ENCODE results near the gene IFIT3.
"Not testable (repeated sequence)": the region's sequence is repeated elsewhere in the genome, so short reads cannot be mapped to it uniquely, and the experiment has no call there.

Gene IFIT3

DNA sequence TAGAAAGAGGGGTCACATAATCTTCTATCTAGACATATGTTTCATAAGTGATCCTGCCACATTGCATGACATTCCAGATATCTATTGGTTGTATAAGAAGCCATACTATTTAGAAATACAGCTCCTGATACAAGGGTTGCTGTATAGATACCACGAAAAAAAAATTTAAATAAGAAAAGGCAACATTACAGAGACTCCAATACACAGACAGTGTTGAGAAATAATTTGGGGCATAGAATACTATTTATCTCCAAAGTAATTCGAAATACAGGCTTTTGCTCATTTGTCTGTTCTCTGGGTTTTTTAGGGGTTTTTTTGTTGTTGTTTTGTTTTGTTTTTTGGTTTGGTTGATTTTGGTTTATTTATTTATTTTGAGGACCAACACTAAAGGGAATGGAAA lies 23.4 kb upstream of the IFIT3 start:
- DNase-seq (ENCODE audit: low read depth) = no peak

DNA sequence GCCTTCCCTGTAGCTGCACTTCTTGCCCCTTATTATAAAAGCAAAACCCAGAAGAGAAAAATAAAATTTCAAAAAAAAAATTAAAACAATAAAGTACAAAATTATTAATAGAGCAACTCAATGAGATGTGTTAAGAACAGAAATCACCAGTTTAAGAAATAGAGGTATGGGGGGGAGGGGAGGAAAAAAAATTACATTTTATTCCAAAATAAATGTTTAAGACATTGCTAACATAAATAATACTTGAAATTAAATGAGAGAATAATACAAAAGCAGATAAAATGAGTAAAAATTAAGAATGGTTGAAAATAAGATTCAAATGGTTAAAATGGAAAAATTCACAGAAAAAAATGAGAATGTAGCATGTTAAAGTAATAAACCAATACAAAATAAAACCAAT lies 22.9 kb upstream of the IFIT3 start:
- no peak for DNase-seq (ENCODE audit: low read depth)

DNA sequence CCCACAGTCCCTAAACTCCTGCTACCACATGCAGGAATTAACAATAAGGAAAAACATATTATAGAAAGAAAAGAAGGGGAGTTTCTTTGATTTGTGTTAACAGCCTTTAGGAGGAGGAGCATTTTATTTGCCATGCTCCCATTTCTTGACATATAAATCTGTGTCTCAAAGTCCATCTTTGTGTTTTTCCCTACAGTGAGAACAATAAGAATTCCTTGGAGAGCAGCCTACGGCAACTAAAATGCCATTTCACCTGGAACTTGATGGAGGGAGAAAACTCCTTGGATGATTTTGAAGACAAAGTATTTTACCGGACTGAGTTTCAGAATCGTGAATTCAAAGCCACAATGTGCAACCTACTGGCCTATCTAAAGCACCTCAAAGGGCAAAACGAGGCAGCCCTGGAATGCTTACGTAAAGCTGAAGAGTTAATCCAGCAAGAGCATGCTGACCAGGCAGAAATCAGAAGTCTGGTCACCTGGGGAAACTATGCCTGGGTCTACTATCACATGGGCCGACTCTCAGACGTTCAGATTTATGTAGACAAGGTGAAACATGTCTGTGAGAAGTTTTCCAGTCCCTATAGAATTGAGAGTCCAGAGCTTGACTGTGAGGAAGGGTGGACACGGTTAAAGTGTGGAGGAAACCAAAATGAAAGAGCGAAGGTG lies 21.9 kb upstream of the IFIT3 start:
- no peak for DNase-seq (ENCODE audit: low read depth)

DNA sequence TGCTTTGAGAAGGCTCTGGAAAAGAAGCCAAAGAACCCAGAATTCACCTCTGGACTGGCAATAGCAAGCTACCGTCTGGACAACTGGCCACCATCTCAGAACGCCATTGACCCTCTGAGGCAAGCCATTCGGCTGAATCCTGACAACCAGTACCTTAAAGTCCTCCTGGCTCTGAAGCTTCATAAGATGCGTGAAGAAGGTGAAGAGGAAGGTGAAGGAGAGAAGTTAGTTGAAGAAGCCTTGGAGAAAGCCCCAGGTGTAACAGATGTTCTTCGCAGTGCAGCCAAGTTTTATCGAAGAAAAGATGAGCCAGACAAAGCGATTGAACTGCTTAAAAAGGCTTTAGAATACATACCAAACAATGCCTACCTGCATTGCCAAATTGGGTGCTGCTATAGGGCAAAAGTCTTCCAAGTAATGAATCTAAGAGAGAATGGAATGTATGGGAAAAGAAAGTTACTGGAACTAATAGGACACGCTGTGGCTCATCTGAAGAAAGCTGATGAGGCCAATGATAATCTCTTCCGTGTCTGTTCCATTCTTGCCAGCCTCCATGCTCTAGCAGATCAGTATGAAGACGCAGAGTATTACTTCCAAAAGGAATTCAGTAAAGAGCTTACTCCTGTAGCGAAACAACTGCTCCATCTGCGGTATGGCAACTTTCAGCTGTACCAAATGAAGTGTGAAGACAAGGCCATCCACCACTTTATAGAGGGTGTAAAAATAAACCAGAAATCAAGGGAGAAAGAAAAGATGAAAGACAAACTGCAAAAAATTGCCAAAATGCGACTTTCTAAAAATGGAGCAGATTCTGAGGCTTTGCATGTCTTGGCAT lies 21.1 kb upstream of the IFIT3 start:
- no peak for DNase-seq (ENCODE audit: low read depth)

DNA sequence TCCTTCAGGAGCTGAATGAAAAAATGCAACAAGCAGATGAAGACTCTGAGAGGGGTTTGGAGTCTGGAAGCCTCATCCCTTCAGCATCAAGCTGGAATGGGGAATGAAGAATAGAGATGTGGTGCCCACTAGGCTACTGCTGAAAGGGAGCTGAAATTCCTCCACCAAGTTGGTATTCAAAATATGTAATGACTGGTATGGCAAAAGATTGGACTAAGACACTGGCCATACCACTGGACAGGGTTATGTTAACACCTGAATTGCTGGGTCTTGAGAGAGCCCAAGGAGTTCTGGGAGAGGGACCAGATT lies 20.6 kb upstream of the IFIT3 start:
- no peak for DNase-seq (ENCODE audit: low read depth)

DNA sequence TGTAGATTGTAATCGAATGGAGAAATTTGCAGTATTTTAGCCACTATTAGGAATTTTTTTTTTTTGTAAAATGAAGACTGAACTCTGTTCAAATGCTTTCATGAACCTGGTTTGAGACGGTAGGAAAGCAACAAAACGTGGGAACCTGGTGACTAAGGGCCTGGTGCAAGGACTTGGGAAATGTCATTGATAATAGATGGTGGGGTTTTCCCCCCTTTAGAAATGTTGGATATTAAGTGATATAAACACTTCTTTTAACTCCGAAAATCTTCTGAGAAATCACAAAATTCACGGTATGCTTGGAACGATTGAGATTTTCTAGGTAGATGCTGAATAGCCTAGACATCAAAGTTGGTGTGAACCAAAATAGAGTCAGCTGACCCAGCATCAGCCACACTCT lies 19.5 kb upstream of the IFIT3 start:
- no peak for DNase-seq (ENCODE audit: low read depth)

DNA sequence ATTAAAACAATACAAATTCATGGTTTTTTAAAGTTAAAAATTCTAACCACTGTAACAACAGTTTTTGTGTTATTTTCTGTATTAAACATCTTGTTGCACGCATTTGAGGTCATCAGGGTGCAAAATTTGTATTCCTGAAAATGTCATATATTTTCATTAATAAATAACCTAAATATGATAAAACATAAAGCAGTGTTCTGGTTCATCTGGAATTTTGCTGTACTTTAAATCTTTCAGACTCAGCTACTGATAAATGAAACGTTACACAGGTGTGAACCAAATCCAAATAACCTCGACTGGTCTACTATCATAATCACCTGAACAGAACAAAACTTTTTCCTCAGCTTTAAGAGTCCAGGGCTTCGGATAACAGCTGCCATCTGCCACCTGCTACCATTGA lies 19.1 kb upstream of the IFIT3 start:
- no peak for DNase-seq (ENCODE audit: low read depth)

DNA sequence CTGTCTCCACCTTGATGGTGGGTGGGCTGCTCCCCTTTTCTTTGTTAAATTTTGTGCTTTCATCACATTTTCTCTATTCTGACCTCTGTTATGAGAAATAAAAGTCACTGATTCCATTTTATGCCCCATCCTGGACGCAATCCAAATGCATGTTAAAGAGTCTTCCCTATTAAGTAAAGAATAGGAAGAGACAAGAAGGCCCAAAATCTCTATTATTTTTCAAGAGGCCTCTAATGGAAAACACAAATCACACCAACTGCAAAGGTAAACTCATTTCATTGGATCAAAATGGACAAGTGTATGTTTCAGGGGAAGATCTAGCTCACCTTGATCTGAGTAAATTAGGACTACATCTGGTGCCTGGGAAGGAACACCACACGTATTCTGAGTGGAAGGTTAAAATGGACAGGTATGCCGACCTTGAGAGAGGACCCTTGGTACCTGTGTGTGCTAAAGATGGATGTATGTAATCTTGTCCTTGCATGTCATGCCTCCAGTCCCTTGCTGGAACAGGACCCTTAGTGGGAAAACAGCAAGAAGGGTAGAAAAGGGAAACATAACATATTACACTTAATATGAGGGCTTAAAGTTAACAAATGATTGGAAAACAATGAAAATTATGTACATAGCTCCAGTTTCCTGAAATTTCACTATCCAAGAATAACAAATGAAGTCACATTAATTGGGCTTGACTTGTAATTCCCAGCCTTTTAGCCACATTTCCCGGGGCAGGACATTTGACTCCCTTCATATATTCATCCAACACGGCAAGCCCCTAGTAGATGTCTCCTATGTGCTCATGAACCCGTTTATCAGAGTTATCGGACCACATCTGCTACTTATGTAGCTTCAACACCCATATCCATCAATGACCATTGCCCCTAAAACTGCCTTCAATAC lies 18.4 kb upstream of the IFIT3 start:
- DNase-seq (ENCODE audit: low read depth) = no peak

DNA sequence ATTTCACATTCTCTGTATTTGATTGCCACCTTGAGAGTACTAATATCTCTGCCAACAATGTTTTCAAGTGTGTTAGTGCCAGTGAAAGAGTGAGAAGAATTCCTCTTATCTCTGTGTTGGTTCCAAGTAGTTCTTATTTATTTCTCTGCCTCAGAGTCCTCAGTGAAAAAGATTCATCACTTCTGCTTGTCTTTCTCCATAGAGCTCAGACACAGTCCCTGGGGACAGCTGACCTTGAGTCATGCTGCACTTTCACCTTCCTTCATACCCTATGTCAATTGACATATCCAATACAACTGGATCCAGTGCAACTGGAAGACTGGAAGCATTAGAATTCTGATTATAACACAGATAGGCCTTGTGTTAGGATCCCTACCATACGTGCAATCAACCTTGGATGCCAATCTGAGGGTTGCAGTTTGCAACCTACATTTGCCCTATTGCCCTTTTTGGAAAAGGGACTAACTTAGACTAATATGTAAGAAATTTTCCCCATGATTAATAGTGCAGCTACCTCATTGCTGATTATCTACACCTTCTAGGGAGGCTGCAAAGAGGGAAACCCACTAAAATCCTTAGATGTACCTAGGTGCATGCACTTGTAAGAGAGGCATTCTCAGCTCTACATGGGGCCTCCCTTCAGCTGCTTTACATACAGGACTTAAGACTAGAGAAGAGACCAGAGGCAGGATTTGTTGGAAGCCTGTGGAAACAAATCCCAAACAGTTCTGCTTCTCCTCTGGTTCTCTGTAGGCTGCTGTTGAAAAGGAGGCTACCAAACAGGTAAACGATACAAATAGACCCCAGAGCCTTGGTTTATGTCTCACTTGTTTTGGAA lies 17.5 kb upstream of the IFIT3 start:
- DNase-seq (ENCODE audit: low read depth) = no peak

DNA sequence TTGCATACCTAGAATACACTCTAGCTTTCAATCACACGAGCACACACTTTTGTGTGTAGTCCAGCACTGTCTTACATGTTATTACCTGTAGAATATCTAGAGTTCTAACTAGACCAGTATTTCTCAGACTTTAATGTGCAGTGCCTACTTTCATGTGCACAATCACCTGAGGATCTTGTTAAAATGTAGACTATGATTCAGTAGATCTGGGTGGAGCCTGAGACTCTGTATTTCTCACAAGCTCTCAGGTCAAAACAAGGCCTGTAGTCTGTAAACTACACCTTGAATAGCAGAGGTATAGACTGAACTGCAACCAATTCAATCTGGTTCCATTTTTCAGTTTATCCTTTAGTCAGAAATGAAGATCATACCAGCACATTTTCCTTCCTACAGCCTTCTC lies 14.8 kb upstream of the IFIT3 start:
- DNase-seq (ENCODE audit: low read depth) = no peak

DNA sequence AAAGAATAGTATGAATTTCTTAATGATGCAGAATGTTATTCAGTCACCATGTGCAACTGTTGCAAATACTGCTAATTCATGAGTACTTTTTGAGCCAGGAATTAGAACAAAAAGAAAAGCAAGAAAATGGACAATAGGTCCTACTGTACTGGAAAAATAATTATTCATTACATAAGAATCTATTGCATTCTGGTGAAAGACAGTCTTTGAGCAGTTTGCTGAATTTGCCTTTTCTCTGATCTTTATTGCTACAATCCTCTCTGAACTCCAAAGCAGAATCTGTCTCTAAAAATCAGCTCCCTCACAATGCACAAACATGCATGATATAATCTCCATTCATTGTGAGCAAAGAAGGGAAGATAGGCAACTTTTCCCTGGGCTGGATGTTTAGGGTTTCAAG lies 13.1 kb upstream of the IFIT3 start:
- no peak for DNase-seq (ENCODE audit: low read depth)

DNA sequence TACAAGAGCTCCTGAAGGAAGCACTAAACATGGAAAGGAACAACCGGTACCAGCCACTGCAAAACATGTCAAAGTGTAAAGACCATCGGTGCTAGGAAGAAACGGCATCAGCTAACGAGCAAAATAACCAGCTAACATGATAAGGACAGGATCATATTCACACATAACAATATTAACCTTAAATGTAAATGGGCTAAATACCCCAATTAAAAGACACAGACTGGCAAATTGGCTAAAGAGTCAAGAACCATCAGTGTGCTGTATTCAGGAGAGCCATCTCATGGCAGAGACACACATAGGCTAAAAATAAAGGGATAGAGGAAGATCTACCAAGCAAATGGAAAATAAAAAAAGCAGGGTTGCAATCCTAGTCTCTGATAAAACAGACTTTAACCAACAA lies 9.8 kb upstream of the IFIT3 start:
- not testable (repeated sequence) for DNase-seq (ENCODE audit: low read depth)

DNA sequence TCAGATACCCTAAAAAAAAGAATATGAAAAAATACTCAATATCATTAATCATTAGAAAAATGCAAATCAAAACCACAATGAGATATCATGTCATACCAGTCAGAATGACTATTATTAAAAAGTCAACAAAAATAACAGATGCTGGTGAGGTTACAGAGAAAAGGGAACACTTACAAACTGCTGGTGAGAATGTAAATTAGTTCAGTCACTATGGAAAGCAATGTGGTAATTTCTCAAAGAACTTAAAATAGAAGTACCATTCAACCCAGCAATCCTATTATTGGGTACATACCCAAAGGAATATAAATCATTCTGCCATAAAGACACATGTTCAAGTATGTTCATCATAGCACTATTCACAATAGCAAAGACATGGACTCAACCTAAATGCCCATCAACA lies 2.7 kb upstream of the IFIT3 start:
- DNase-seq (ENCODE audit: low read depth) = not testable (repeated sequence)

DNA sequence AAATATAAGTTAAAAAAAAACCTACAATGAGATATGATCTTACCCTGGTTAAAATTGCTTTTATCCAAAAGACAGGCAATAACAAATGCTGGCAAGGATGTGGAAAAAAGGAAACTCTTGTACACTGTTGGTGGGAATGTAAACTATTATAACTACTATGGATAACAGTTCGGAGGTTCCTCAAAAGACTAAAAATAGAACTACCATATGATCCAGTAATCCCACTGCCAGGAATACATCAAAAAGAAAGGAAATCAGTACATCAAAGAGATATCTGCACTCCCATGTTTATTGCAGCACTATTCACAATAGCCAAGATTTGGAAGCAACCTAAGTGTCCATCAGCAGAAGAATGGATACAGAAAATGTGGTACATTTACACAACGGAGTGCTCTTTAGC lies 1.9 kb upstream of the IFIT3 start:
- not testable (repeated sequence) for DNase-seq (ENCODE audit: low read depth)

DNA sequence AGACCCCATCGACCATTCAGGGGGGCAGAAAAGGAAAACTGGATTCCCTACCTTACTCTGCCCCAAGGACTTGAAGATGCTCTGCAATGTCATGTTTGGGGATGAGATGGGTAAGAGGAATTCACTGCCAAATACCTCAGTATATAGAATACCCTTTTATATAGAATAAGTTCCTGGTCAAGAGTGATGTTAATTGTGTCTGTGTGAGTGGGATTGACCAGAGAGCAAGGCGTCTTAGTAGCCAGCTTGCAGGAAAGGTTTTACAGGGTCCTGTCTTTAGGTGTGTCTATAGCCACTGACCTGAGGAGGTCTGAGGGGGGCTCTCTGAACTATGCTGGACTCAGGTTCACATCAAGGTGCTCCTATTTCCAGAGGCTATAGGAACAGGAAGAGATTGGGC lies 1.4 kb downstream of the IFIT3 start:
- no peak for DNase-seq (ENCODE audit: low read depth)

DNA sequence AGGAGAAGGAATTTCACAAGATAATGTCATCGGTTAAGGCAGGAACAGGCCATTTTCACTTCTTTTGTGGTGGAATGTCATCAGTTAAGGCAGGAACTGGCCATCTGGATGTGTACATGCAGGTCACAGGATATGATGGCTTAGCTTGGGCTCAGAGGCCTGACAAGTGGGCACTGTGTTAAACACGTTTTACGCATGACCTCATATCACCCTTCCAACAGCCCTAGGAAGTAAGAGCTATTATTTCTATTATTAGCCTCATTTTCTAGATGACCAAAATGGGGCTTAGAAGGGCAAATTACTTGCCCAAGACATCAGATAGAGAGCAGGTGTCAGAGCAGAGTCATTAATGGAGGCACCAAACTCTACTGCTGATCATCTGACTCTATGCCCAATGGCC lies 2.2 kb downstream of the IFIT3 start:
- DNase-seq (ENCODE audit: low read depth) = not testable (repeated sequence)

DNA sequence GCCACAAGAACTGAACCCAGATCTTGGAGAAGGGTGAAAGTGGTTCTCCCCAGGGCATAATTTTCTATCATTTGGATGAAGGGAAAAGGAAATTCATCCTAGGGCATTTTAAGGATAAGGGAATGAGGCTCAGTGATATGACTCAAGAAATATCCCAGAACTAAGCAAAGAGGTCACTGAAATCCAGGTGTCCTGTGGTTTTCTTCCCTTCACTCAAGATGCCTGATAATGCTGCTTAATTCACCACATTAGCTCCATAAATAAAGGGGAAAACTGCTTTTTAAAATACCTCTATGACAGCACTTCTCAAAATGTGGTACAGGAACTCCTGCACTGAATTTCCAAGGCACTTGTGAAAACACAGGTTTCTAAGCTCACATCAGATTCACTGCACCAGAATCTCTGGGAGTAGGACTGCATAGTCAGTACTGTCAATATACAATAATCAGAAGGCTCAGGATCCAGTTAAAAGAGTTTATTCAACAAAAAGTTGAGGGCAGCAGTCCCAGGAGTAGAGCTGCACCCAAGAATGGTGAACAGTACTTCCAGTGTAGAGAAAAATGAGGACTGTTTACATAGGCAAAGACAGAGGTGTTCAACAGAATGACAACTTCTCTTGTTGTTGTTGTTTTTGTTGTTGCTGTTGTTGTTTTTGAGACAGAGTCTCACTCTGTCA lies 2.9 kb downstream of the IFIT3 start:
- DNase-seq (ENCODE audit: low read depth) = no peak

DNA sequence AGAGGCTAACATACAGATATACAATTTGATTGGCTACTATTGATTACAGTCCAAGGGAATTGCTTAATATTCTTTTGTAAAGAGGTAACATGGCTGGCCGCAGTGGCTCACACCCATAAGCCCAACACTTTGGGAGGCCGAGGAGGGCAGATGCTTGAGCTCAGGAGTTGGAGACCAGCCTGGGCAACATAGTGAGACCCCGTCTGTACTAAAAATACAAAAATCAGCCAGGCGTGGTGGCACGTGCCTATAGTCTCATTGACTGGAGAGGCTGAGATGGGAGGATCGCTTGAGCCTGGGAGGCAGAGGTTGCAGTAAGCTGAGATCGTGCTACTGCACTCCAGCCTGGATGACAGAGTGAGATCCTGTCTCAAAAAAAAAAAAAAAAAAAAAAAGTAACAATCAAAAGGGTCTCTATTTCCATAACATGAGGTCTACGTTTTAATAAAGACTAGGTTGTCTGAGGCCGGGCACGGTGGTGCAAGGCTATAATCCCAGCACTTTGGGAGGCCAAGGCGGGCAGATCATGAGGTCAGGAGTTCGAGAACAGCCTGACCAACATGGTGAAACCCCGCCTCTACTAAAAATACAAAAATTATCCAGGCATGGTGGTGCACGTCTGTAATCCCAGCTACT lies 3.8 kb downstream of the IFIT3 start:
- DNase-seq (ENCODE audit: low read depth) = not testable (repeated sequence)

DNA sequence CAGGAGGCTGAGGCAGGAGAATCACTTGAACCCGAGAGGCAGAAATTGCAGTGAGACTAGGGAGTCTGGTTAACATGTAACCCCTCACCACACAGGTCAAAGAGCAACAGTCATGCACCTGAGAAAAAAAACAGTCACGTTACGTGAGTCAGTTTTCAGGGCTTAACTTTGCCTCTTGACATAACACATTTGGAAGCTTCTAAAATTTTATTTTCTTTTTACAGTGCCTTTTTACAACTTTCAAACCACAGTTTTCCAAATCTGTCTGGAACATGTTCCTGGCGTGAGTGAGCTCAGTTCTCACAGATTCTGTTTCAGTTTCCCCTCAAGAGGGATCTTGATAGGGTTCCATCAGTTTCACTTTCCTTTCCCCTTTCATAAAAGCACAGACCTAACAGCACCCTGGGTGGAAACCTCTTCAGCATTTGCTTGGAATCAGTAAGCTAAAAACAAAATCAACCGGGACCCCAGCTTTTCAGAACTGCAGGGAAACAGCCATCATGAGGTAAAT lies 4.4 kb downstream of the IFIT3 start:
- DNase-seq (ENCODE audit: low read depth) = no peak

DNA sequence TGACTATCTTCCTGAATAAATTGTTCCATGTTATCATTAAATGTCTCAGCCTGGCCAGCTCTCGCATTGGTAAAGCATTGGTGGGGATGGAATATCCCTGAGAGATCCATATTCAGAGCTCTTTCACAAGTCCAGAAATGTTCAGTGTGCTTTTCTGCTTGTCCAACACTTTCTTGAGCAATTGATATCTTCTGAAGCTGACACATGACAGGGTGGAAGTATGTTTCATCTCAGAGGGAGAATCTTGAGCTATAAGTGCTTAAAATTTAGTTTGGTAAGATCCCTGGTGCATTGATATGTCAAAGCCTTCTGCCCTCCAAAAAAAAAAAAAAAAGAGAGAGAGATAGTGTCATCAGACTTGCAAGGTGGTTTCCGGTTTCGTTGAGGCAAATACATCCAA lies 7.4 kb downstream of the IFIT3 start:
- DNase-seq (ENCODE audit: low read depth) = no peak

DNA sequence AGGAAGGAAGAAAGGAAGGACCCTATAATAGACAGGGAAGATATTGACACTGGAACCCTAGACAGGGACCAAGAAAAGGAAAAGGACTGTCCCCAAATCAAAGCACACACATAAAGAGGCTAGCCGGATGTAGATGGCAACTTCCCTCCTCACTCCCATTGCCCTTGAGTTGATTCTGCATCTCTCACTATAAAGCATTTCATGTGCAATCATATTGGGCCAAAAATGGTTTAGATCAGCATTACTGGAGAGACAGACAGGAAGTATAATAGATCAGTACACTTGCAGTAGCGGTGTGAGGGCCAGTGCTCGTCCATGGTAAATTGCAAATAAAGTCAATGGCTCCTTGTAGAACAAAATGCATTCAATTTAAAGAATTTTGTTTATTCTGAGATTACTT lies 8.4 kb downstream of the IFIT3 start:
- no peak for DNase-seq (ENCODE audit: low read depth)

Data from HS-27A (cell line).